M059J (cell line): ENCODE results near the gene MEST. TPM values are rescaled to one million over a fixed set of nuclear protein-coding genes. Genes with fewer than 3 reads are reported as not detected.
"Not testable (repeated sequence)": the region's sequence is repeated elsewhere in the genome, so short reads cannot be mapped to it uniquely, and the experiment has no call there.

Experiments used
- DNase-seq: peaks from one replicate; pipeline ENCODE4 v3.0.0-alpha.2; 2012; ENCODE audit warnings: low read depth
- total RNA-seq: library from RNA; depleted of rRNA; stranded (reverse); fragments of >200 nt; shearing (Covaris generic); gene quantifications from 2 replicates; pipeline ENCODE4 v1.2.3, GENCODE V29; 2014; rRNA removed

MEST gene
- 177 and 196 TPM in 2 replicates for total RNA-seq

- peak; percentile 51 for DNase-seq
These were observed at the start of gene MEST for GRCh38 chr7:130491841-130492522. MEST (plus strand) TSS chr7:130492085; CDS start chr7:130492314, 229 bp downstream.

GRCh38 chr7:130442601-130443000 is 49.3 kb upstream of the MEST start:
- DNase-seq = no peak

- DNase-seq = no peak
These were observed 47.7 kb upstream of the MEST start for GRCh38 chr7:130444234-130444633.

GRCh38 chr7:130444751-130445407 is 47.0 kb upstream of the MEST start:
- no peak for DNase-seq

GRCh38 chr7:130446259-130446658 is 45.6 kb upstream of the MEST start:
- no peak for DNase-seq

GRCh38 chr7:130451344-130451743 is 40.5 kb upstream of the MEST start:
- not testable (repeated sequence) for DNase-seq

GRCh38 chr7:130452951-130453350 is 38.9 kb upstream of the MEST start:
- DNase-seq = no peak

GRCh38 chr7:130454959-130455358 is 36.9 kb upstream of the MEST start:
- DNase-seq = no peak

GRCh38 chr7:130458257-130458656 is 33.6 kb upstream of the MEST start:
- DNase-seq = no peak

- DNase-seq = no peak
These were observed 30.6 kb upstream of the MEST start for GRCh38 chr7:130461272-130461671.

- DNase-seq = no peak
These were observed 28.1 kb upstream of the MEST start for GRCh38 chr7:130463553-130464434.

GRCh38 chr7:130468612-130469011 is 23.3 kb upstream of the MEST start:
- no peak for DNase-seq

- no peak for DNase-seq
These were observed 19.9 kb upstream of the MEST start for GRCh38 chr7:130471974-130472373.

GRCh38 chr7:130473289-130473688 is 18.6 kb upstream of the MEST start:
- DNase-seq = no peak

GRCh38 chr7:130473876-130474275 is 18.0 kb upstream of the MEST start:
- no peak for DNase-seq

GRCh38 chr7:130475776-130476175 is 16.1 kb upstream of the MEST start:
- no peak for DNase-seq

GRCh38 chr7:130476297-130477150 is 15.4 kb upstream of the MEST start:
- DNase-seq = peak; percentile 10

- DNase-seq = no peak
These were observed 12.9 kb upstream of the MEST start for GRCh38 chr7:130478991-130479390.

GRCh38 chr7:130479716-130480400 is 12.0 kb upstream of the MEST start:
- DNase-seq = no peak

GRCh38 chr7:130481898-130482297 is 10.0 kb upstream of the MEST start:
- DNase-seq = peak; percentile 13

- no peak for DNase-seq
These were observed 8.9 kb upstream of the MEST start for GRCh38 chr7:130483031-130483430.
